Measurements from ENCODE around the gene ST6GALNAC2.
"Not testable (repeated sequence)": the region's sequence is repeated elsewhere in the genome, so short reads cannot be mapped to it uniquely, and the experiment has no call there.

ST6GALNAC2 gene

DNA sequence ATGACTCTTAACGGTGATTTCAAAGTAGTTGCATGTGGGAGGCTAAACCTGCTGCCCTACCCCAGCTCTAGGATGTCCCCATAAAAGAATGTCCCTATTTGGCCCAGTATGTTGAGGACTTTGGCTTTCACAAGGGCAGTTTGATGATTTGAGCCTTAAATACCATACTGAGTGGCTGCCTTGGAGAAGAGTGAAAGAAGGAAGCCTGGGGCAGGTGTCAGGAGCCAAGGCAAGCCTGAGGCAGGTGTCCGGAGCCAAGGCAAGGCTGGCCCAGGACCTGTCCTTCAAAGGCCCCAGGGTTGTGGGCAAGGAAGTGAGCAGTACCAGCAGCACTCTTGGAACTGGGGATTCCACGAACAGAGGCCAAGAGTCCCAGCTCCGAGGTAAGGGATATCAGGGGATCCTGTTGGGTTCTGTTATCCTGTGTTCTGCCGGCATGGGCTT lies 18.6 kb downstream of the ST6GALNAC2 start:
- no peak overlapping the region; the same call in 1 of the 2 replicates for H3K27ac ChIP-seq
- peaks cover 49% of the 10 kb centered on the region for H3K36me3 ChIP-seq
- no peak for DNase-seq
- TF ChIP-seq, protein P1, sequence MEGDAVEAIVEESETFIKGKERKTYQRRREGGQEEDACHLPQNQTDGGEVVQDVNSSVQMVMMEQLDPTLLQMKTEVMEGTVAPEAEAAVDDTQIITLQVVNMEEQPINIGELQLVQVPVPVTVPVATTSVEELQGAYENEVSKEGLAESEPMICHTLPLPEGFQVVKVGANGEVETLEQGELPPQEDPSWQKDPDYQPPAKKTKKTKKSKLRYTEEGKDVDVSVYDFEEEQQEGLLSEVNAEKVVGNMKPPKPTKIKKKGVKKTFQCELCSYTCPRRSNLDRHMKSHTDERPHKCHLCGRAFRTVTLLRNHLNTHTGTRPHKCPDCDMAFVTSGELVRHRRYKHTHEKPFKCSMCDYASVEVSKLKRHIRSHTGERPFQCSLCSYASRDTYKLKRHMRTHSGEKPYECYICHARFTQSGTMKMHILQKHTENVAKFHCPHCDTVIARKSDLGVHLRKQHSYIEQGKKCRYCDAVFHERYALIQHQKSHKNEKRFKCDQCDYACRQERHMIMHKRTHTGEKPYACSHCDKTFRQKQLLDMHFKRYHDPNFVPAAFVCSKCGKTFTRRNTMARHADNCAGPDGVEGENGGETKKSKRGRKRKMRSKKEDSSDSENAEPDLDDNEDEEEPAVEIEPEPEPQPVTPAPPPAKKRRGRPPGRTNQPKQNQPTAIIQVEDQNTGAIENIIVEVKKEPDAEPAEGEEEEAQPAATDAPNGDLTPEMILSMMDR (IDR thresholded peaks at IDR 0.05; ENCODE audit: low read depth, low read length): no peak
- H3K9me3 ChIP-seq (ENCODE audit: severe bottlenecking): no peaks in the 10 kb centered on the region
- H3K4me3 ChIP-seq (ENCODE audit: low read depth, low read length): no peak overlapping the region
- no peaks in the 10 kb centered on the region for H3K27me3 ChIP-seq (ENCODE audit: insufficient read depth, low read depth, severe bottlenecking)

DNA sequence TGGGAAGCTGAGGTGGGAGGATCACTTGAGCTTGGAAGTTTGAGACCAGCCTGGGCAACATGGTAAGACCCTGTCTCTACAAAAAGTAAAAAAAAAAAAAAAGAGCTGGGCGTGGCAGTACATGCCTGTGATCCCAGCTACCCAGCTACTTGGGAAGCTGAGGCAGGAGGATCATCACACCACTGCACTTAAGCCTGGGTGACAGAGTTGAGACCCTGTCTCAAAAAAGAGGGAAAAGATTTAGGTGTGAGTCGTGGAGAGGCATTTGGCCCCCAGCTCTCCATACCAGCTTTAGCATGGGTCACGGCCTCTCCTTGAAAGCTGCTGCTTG lies 19.1 kb downstream of the ST6GALNAC2 start:
- Histone ChIP-seq H3K9me3 (ENCODE audit: severe bottlenecking) (no peaks in the 10 kb centered on the region), H3K27ac (peak overlapping the region; percentile 83), H3K27me3 (ENCODE audit: insufficient read depth, low read depth, severe bottlenecking) (no peaks in the 10 kb centered on the region), H3K36me3 (peaks cover 53% of the 10 kb centered on the region), H3K4me3 (ENCODE audit: low read depth, low read length) (no peak overlapping the region)
- no peak for DNase-seq
- TF ChIP-seq, protein P1 (IDR thresholded peaks at IDR 0.05; ENCODE audit: low read depth, low read length): no peak

DNA sequence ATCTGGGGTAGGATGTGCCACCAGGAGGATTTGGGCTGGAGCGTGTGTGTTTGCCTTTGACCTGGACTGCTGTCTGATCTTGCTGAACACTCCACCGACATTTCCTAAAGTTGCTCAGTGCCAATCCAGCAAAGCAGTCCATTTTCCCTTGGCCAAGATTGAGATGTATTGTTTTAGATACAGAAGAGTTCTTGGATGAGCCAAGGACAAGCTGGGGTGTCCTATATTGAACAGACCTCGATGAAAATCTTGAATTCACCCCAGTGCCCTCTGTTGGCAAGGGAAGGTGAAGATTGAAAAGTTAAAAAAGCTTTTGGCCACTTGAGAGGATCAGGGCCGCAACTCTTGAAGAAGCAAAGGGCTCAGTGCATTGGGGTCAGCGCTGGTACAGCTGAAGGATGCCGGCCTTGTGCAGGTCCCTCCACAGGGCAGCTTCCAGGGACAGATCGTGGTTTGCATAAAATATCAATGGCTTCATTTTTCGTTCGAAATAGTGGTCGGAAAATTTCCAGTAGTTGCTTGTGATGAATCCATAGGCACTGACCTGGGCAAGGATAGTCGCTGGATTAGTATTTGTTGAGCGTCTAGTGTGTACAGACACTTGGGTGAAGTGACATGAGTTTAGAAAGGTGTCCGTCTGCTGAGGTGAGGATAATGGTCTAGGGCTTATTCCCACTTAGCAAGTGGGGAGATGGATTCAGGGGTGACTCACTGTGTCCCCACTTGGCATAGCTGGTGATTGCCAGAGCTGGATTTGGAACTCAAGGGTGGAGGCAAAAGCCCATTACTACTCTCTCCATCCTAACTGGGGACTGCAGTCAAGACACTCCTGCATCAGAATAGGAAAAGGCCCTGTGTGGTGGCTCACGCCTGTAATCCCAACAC lies 19.7 kb downstream of the ST6GALNAC2 start:
- no peaks in the 10 kb centered on the region for H3K9me3 ChIP-seq (ENCODE audit: severe bottlenecking)
- no peaks in the 10 kb centered on the region for H3K27me3 ChIP-seq (ENCODE audit: insufficient read depth, low read depth, severe bottlenecking)
- DNase-seq: no peak
- peaks cover 59% of the 10 kb centered on the region for H3K36me3 ChIP-seq
- H3K4me3 ChIP-seq (ENCODE audit: low read depth, low read length): no peak overlapping the region
- TF ChIP-seq, protein P1 (IDR thresholded peaks at IDR 0.05; ENCODE audit: low read depth, low read length): no peak
- peak overlapping the region; percentile 83 for H3K27ac ChIP-seq

DNA sequence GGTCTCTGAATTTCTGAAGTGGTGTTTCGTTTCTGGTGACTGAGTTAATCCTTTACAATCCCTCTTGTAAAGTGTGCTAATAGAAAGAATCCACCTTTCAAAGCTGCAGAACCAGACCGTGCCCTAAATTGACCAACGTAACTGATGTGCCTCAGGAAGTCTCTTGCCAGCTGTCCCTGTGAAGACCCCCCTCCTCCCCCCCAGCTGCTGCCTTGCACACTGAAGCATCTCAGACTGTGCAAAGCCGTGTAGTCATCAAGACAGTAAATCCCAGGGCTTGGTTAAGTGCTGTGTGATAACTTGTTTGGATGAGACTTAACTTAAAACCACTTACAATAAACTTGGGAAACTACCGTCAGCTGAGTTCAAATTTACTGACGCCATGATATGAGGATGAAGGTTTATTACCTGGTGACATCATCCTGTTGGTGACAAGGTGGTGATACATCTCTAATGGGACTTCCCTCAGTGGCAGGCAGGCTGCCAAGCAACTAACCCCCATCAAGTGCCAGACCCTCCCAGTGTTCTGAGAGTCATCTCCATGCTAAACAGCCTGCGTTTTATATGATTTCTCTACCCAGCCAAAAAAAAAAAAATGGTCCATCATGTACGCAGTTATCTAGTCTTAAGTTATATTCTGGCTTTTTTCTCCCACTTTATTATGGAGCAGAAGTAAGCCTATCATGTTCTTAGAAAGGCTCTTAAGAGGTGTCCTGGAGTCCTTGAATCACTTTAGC lies 20.5 kb downstream of the ST6GALNAC2 start:
- peaks cover 67% of the 10 kb centered on the region for H3K36me3 ChIP-seq
- not testable (repeated sequence) for H3K27me3 ChIP-seq (ENCODE audit: insufficient read depth, low read depth, severe bottlenecking); H3K9me3 ChIP-seq (ENCODE audit: severe bottlenecking); H3K4me3 ChIP-seq (ENCODE audit: low read depth, low read length)
- DNase-seq: peak; percentile 91
- peak overlapping the region; percentile 83 for H3K27ac ChIP-seq

DNA sequence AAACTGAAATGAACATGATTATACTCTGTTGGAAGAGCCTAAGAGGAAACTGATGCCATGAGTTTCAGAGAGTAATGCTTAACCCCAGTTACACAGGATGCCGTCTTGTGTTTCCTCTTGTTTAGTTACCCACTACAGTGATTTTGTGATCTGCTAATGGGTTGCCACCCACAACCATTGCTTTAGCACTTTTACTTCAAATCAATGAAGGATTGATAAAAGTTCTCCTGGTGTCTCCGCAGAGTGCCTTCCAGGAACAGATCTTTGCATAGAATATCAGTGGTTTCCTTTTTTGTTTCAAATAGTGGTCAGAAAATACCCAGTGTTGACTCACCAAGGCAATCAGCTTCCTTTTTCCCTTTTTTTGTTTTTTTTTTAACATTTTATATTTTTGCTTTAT lies 22.3 kb downstream of the ST6GALNAC2 start:
- not testable (repeated sequence) for DNase-seq; H3K27me3 ChIP-seq (ENCODE audit: insufficient read depth, low read depth, severe bottlenecking); H3K4me3 ChIP-seq (ENCODE audit: low read depth, low read length); H3K27ac ChIP-seq; H3K9me3 ChIP-seq (ENCODE audit: severe bottlenecking)
- peaks cover 85% of the 10 kb centered on the region for H3K36me3 ChIP-seq

DNA sequence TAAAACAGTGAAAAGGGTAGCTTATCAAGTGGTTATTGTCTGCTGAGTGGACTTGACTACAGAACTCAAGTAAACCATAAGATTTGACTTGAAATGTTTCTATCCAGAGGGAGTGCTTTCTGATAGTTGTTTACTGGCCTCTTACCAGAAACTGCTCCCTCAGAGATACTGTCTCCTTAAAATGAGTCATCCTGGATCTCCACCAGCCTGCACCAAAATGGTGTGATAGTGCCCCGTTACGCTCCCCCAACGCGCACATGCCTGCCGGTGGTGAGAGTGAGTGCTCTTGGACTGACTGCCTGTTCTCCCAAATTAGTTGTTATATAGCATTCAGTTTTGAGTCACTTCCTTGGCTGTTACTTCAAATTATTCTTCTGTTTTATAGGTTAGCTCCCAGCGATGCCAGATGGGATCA lies 22.9 kb downstream of the ST6GALNAC2 start:
- H3K27ac ChIP-seq: peak overlapping the region; percentile 56
- TF ChIP-seq, protein P1 (IDR thresholded peaks at IDR 0.05; ENCODE audit: low read depth, low read length): no peak
- peaks cover 85% of the 10 kb centered on the region for H3K36me3 ChIP-seq

More for the DNA sequence above, 22.9 kb downstream of the ST6GALNAC2 start:
- Histone ChIP-seq H3K4me3 (ENCODE audit: low read depth, low read length) (no peak overlapping the region), H3K9me3 (ENCODE audit: severe bottlenecking) (no peaks in the 10 kb centered on the region), H3K27me3 (ENCODE audit: insufficient read depth, low read depth, severe bottlenecking) (no peaks in the 10 kb centered on the region)
- no peak for DNase-seq
